ENCODE measurements around the gene UCHL1.

DNA sequence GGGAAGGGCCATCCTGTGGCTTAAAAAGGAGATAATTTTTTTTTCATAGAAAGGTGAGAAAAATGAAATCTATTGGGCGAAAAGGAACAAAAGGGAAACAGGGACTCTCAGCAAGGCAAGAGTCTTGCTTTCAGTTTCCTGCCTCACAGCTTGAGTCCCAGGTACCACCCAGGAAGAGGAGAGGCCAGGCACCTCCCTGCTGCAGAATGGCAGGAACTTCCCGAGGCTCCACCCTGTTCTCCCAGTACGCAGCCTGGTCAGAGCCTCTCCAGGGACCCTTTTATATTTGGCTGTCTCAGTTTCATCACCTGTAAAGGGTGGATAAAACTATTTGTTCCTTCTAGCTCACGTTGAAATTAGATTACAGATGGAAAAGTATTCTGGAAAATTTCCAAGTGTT is 33.8 kb downstream of the UCHL1 start:
- no peak for TF ChIP-seq CTCF (IDR thresholded peaks at IDR 0.05; ENCODE audit: insufficient read depth, low read length)
- no peak for TF ChIP-seq GABPA (IDR thresholded peaks at IDR 0.05; ENCODE audit: low read depth)
- TF ChIP-seq REST (IDR thresholded peaks at IDR 0.05; ENCODE audit: insufficient replicate concordance, low read depth): no peak
- no peak for TF ChIP-seq POLR2AphosphoS5 (IDR thresholded peaks at IDR 0.05; ENCODE audit: low read depth)
- TF ChIP-seq SPI1 (IDR thresholded peaks at IDR 0.05; ENCODE audit: borderline replicate concordance, low read depth): no peak

Data from HL-60 (cell line).